ENCODE data around the gene HNRNPUL1.

DNA sequence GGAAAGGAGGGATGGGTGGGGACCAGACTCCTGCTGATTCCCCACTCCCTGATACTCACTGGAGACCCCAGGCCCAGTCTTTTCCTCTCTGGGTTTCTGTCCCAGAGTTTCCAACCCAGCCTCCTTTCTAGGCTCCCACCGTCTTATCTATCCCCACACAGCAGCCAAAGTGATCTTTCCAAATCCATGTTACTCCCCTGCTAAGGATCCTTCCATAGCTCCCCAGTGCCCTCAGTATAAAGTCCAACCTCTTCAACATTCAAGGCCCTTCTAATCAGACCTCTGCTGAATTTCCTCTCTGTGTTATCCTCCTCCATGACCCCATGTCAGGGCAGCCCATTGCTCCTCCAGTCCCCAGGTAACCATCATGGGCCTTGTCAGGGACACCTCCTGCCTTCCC is 90.9 kb downstream of the HNRNPUL1 start:
- TF ChIP-seq POLR2AphosphoS5 (IDR thresholded peaks at IDR 0.05; ENCODE audit: low read depth, low read length) (no peak), POLR2A (IDR thresholded peaks at IDR 0.05; ENCODE audit: low read depth, low read length) (no peak), TAF1 (IDR thresholded peaks at IDR 0.05; ENCODE audit: low read depth, low read length) (no peak), SPI1 (IDR thresholded peaks at IDR 0.05; ENCODE audit: low read depth, low read length) (no peak), PAX5 (IDR thresholded peaks at IDR 0.05; ENCODE audit: insufficient read depth, low read length, severe bottlenecking) (no peak)

All from GM12891 (cell line).